Mucosa of descending colon (tissue), 3 donors: ENCODE measurements around the gene PYDC1. TPM values are rescaled to one million over a fixed set of nuclear protein-coding genes. Genes with fewer than 3 reads are reported as not detected.
A peak's percentile ranks its signal among the peaks of the same experiment; 100 is the strongest.

Source experiments
- ATAC-seq: fragments of 200-7000 bp; cut with Tn5 transposase; one replicate; pipeline ENCODE4 v1.9.1; 2020; ENCODE audit warnings: mild to moderate bottlenecking, moderate library complexity
- DNase-seq, 3 donors: peaks; one replicate each; pipeline ENCODE4 v3.0.0-alpha.2; 2020
- H3K36me3 ChIP-seq: fragments of 200-600 bp; one replicate; pipeline ENCODE4 v1.8.0; 2021; ENCODE audit warnings: low read depth, mild to moderate bottlenecking
- H3K4me1 ChIP-seq: fragments of 200-600 bp; one replicate; pipeline ENCODE4 v1.8.0; 2021; ENCODE audit warnings: low read depth, mild to moderate bottlenecking
- H3K4me3 ChIP-seq: fragments of 200-600 bp; one replicate; pipeline ENCODE4 v1.8.0; 2021; ENCODE audit warnings: mild to moderate bottlenecking
- H3K9me3 ChIP-seq: fragments of 200-600 bp; one replicate; pipeline ENCODE4 v1.8.0; 2021; ENCODE audit warnings: mild to moderate bottlenecking
- intact Hi-C, 2 donors: fragments of 100-400 bp; cut with DNase I in 1 of 2; cut with micrococcal nuclease in 1 of 2; formaldehyde crosslinking; loops; one replicate each; pipeline versions ENCODE4 v1.11.0 to v1.11.1; 2022; cut with DNase I, micrococcal nuclease
- total RNA-seq, 3 donors: library from RNA; stranded (reverse); fragmentation: NEBNext Ultra II Directional in 2 of 3; extraction: Animal tissue kit (Norgen Biotek cat#: 25700) in 2 of 3; gene quantifications; one replicate each; pipeline versions ENCODE4 v1.2.1 to v1.2.4, GENCODE V29; 2021 to 2023
- TF ChIP-seq, protein P1 (sequence below): fragments of 200-600 bp; IDR thresholded peaks from one replicate; pipeline ENCODE4 v1.8.0; 2022; ENCODE audit warnings: antibody characterized with exemption, mild to moderate bottlenecking
- donor health status: DM: no; HTN: no; CAD: no; lungs with moderate emphysema.
- donor health status: DM: no; HTN: no; CAD: no.
- donor health status: DM: no; HTN: yes; CAD: no.

PYDC1 gene
- total RNA-seq, 3 donors from 2014 or later = not detected

DNA sequence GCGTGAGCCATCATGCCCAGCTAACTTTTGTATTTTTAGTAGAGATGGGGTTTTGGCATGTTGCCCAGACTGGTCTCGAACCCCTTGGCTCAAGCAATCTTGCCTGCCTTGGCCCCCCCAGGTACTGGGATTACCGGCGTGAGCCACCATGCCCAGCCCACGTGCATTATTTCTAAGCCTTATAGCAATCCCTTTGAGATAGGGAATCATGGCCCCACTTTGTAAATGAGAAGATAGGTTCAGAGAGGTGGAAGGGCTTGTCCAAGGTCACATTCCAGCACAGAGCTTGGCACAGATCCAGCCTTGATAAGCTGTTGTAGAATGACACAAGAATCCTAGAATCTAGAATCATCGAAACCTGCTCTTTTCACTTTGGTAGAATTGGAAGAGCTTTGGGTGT lies 10.2 kb downstream of the PYDC1 start:
- intact Hi-C loops = no loop called here
- DNase-seq = peak in 1 of 3 donors; percentile 52
- no peaks in the 10 kb centered on the region for H3K9me3 ChIP-seq
- peaks cover 2% of the 10 kb centered on the region for H3K4me1 ChIP-seq
- ATAC-seq = no peak
- H3K36me3 ChIP-seq = no peaks in the 10 kb centered on the region
- TF ChIP-seq, protein P1, sequence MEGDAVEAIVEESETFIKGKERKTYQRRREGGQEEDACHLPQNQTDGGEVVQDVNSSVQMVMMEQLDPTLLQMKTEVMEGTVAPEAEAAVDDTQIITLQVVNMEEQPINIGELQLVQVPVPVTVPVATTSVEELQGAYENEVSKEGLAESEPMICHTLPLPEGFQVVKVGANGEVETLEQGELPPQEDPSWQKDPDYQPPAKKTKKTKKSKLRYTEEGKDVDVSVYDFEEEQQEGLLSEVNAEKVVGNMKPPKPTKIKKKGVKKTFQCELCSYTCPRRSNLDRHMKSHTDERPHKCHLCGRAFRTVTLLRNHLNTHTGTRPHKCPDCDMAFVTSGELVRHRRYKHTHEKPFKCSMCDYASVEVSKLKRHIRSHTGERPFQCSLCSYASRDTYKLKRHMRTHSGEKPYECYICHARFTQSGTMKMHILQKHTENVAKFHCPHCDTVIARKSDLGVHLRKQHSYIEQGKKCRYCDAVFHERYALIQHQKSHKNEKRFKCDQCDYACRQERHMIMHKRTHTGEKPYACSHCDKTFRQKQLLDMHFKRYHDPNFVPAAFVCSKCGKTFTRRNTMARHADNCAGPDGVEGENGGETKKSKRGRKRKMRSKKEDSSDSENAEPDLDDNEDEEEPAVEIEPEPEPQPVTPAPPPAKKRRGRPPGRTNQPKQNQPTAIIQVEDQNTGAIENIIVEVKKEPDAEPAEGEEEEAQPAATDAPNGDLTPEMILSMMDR = no peak
- H3K4me3 ChIP-seq = no peak overlapping the region

DNA sequence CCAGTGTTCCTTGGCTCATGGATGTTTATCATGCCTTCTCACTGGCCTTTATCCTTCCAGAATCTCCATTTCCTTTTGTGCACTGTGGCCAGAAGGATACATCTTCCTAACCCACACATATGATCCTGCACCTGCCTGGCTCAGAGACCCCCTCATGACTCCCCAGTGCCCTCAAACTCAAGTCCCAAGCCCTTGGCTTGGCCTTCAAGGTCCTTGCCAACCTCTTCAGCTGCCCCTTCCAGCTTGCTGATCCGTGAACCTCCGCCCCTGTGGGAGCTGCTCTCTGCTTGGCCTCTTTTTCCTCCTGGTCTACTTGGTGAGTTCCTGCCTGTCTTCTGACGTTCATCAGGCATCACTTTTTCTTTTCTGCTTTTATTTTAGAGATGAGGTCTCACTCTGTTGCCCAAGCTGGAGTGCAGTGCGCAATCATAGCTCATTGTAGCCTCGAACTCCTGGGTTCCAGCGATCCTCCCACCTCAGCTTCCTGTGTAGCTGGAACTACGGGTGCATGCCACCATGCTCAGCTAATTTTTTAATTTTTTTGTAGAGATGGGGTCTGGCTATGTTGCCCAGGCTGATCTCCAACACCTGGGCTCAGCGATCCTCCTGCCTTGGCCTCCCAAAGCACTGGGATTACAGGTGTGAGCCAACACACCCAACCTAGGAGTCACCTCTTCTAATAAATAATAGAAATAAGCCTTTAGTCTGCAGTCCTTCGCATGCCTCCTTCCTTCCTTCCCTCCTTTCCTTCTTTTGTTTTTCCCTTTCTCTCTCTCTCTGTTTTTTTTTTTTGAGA lies 11.9 kb downstream of the PYDC1 start:
- ATAC-seq (no peak), DNase-seq (no peak)
- TF ChIP-seq, protein P1 = no peak
- Histone ChIP-seq H3K4me1 (peaks cover 19% of the 10 kb centered on the region), H3K9me3 (no peaks in the 10 kb centered on the region), H3K4me3 (no peak overlapping the region), H3K36me3 (no peaks in the 10 kb centered on the region)
- intact Hi-C loops = no loop called here

DNA sequence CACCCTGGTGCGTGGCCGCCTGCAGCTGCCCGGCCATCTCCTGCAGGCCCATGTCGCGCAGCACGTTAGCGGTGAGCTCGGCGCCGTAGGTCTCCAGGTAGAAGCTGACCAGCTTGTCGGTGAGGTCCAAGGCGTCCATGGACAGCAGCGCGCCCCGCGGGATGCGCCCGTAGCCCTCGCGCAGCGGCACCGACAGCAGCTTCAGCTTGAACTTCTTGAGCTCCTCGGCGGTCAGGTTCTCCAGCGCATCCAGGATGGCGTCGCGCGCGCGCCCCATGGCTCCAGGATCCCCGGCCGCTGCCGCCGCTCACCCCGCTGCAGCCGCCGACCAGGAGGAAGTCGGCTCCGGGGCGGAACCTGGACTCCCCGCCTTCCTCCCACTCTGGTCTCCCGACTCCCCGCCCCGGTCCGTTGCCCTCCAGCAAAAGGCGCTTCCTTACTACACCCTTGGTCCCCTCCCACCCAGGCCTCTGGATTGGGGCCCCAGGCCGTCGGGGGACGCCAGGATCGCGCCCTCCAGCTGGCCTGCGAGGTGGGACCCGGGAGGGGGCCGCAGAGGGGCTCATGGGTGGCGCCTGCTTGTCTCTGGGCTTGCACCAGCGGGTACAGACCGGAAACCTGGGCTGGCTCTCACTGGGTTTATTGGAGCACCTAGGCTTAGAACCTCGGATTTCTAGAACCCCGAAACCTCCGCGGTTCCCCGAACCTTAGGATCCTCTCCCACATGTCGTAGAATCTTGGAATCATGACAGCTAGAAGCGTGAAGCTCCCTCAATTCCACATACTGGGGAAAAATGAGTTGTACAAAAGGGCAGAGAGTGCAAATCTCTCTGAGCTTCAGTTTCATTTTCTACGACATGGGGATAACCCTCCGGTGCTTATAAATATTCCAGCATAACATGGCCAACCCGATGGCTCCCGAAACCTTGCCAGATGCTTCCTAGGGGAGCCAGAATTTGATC lies 14.2 kb downstream of the PYDC1 start, which contains the start of gene PYCARD:
Gene PYCARD (minus strand): TSS at position 347 of the 962 bp plus-strand sequence. CDS start 70 bp downstream, at position 277.
- TF ChIP-seq, protein P1 = no peak
- Histone ChIP-seq H3K9me3 (no peaks in the 10 kb centered on the region), H3K4me1 (peaks cover 22% of the 10 kb centered on the region), H3K36me3 (no peaks in the 10 kb centered on the region), H3K4me3 (peak within 1 kb of the TSS; percentile 72)
- DNase-seq (peak; percentile 79 to 88 (median 87)), ATAC-seq (peak; percentile 81)
- intact Hi-C loops = no loop called here

DNA sequence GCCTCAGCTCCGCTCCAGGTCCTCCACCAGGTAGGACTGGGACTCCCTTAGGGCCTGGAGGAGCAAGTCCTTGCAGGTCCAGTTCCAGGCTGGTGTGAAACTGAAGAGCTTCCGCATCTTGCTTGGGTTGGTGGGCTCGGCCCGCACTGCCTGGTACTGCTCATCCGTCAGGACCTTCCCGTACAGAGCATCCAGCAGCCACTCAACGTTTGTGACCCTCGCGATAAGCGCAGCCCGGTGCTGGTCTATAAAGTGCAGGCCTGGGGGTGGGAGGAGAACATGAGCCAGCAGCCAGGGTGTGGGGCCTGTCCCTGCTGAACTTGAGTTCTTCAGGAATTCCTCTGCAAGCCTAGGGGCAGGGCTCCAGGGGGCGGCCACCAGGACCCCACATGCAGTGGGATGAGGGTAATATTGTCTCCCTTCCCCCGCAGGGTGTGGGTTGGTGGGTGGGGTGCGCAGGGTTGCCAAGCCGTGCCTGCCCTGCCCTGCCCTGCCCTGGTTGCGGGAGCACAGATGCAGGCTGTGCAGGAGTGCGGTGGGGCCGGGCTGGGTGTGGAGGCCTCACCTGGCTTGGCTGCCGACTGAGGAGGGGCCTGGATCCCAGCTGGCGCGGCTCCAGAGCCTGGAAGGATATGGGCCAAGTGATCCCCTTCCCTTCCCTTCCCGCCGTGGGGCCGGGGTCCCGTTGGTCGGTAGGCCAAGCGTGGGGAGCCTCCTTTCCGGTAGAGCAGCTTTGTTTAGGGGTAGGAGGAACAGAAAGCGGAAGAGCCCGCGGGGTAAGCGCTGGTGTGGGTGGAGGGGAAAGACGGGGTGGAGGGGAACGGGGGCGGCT lies 15.1 kb downstream of the PYDC1 start:
- intact Hi-C loops = no loop called here
- peak overlapping the region; percentile 72 for H3K4me3 ChIP-seq
- H3K4me1 ChIP-seq = peaks cover 22% of the 10 kb centered on the region
- no peaks in the 10 kb centered on the region for H3K36me3 ChIP-seq
- peak; percentile 80 to 87 (median 86) for DNase-seq
- no peaks in the 10 kb centered on the region for H3K9me3 ChIP-seq
- TF ChIP-seq, protein P1 = no peak
- ATAC-seq = peak; percentile 83
